Measurements from ENCODE around the gene PDCD2. TPM values are rescaled to one million over a fixed set of nuclear protein-coding genes. Genes with fewer than 3 reads are reported as not detected.

The PDCD2 gene
- total RNA-seq, 1 donor from 2014 or later = 66.3 TPM

DNA sequence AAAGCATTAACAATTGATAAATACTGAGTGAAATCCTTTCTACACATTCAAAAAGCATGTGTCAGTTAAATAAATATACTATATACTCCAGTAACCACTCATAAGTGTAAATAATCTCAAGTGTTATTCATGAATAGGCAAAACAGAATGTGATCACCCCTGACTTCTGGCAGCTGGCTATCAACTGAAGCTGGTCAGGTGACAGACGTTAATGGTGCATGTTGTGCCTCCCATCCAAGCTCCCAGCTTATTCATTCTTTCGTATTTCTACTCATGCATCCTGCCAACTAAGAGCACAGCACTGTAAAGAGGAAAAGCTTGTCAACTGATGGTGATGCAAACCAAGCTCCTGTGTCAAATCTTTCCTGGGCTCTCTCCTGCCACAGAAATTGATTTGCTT, 39.0 kb downstream of the PDCD2 start:
- Histone ChIP-seq H3K27me3 (no peaks in the 10 kb centered on the region), H3K4me1 (peaks cover 13% of the 10 kb centered on the region), H3K27ac (no peak overlapping the region), H3K9me3 (no peaks in the 10 kb centered on the region), H3K4me3 (no peak overlapping the region), H3K36me3 (peaks cover 0 to 54% of the 10 kb centered on the region in 2 donors)
- TF ChIP-seq POLR2AphosphoS5 (IDR thresholded peaks at IDR 0.05; ENCODE audit: insufficient read depth in 1 of 2, low read depth in 1 of 2) = no peak
- TF ChIP-seq POLR2A (IDR thresholded peaks at IDR 0.05) = no peak
- TF ChIP-seq, protein P1, sequence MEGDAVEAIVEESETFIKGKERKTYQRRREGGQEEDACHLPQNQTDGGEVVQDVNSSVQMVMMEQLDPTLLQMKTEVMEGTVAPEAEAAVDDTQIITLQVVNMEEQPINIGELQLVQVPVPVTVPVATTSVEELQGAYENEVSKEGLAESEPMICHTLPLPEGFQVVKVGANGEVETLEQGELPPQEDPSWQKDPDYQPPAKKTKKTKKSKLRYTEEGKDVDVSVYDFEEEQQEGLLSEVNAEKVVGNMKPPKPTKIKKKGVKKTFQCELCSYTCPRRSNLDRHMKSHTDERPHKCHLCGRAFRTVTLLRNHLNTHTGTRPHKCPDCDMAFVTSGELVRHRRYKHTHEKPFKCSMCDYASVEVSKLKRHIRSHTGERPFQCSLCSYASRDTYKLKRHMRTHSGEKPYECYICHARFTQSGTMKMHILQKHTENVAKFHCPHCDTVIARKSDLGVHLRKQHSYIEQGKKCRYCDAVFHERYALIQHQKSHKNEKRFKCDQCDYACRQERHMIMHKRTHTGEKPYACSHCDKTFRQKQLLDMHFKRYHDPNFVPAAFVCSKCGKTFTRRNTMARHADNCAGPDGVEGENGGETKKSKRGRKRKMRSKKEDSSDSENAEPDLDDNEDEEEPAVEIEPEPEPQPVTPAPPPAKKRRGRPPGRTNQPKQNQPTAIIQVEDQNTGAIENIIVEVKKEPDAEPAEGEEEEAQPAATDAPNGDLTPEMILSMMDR (IDR thresholded peaks at IDR 0.05) = no peak
- intact Hi-C loops (cut with DNase I) = no loop called here
- DNase-seq (ENCODE audit: extremely low spot score in 2 of 2) = no peak

DNA sequence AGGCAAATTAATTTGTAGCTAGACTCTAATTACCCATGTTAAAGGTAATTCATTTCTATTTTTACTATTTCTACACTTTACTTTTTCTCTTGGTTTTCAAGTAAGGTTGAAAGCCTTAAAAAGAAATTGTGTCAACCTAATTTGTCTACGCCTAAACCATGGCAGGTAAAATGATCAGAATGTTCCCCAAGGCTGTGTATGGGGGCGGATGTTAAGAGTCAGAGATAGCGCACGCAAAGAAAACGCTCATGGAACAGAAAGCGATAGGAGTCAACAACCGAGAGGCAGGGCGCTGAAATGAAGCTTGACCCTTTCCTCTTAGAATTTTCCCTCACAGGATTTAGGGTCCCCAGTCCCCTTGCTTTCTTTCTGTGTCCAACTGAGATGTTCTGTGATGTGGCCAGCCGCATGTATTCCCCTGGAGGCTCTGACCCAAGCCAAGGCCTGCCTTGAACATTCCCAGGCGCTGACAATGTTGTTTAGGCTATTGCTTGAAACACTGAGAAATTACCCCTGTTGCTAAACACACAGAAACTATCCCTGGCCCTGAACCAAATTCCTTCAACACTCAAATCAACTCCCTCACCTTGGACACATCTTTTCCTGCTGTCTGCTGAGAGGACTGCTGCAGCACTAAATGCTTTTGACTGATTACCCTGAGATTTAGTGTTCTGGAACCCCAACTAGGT, 42.3 kb downstream of the PDCD2 start:
- H3K27ac ChIP-seq = no peak overlapping the region
- no peaks in the 10 kb centered on the region for H3K27me3 ChIP-seq
- no peaks in the 10 kb centered on the region for H3K9me3 ChIP-seq
- no peak for DNase-seq (ENCODE audit: extremely low spot score in 2 of 2)
- TF ChIP-seq POLR2A (IDR thresholded peaks at IDR 0.05) (no peak), POLR2AphosphoS5 (IDR thresholded peaks at IDR 0.05; ENCODE audit: insufficient read depth in 1 of 2, low read depth in 1 of 2) (no peak)
- TF ChIP-seq, protein P1 (IDR thresholded peaks at IDR 0.05) = no peak
- H3K4me3 ChIP-seq = no peak overlapping the region
- peaks cover 0 to 81% of the 10 kb centered on the region in 2 donors for H3K36me3 ChIP-seq
- H3K4me1 ChIP-seq = no peaks in the 10 kb centered on the region
- intact Hi-C loops (cut with DNase I) = no loop called here

DNA sequence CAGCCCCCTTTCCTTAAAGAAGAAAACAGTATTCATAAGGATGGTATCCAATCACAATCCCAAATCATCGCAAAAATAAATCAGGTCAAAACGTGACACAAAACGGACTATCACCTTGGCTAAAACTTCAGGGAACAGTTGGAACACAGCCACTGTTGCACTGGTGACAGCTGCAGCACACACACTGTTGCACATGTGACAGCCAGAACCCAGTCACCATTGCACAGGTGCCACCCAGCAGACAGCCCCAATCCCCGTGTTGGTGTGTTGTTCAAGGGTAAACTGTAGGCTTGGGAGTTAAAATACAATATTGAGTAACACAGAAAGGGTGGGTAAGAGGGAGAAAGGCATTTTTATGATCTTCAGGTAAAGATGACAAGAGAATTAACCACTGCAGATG, 47.1 kb downstream of the PDCD2 start:
- Histone ChIP-seq H3K36me3 (peaks cover 0 to 73% of the 10 kb centered on the region in 2 donors), H3K27me3 (no peaks in the 10 kb centered on the region), H3K9me3 (no peaks in the 10 kb centered on the region), H3K27ac (no peak overlapping the region), H3K4me3 (no peak overlapping the region), H3K4me1 (no peaks in the 10 kb centered on the region)
- no peak for DNase-seq (ENCODE audit: extremely low spot score in 2 of 2)
- TF ChIP-seq POLR2AphosphoS5 (IDR thresholded peaks at IDR 0.05; ENCODE audit: insufficient read depth in 1 of 2, low read depth in 1 of 2) = no peak
- TF ChIP-seq, protein P1 (IDR thresholded peaks at IDR 0.05) = no peak
- no peak for TF ChIP-seq POLR2A (IDR thresholded peaks at IDR 0.05)
- intact Hi-C loops (cut with DNase I) = no loop called here

DNA sequence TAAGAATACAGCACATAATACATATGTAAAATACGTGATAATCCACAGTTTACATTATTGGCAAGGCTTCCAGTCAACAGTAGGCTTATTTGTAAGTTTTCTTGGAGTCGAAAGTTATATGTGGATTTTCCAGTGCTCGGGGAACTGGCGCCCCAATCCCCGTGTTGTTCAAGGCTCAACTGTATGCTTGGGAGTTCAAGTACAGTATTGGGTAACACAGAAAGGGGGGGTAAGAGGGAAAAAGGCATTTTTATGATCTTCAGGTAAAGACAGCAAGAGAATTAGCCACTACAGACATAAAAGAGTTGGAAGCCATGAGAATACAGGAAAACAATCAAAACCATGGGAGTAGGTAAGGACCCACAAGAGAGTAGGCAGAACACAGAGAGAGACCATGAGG, 47.8 kb downstream of the PDCD2 start:
- Histone ChIP-seq H3K36me3 (peaks cover 0 to 70% of the 10 kb centered on the region in 2 donors), H3K27me3 (no peaks in the 10 kb centered on the region), H3K27ac (no peak overlapping the region), H3K4me1 (no peaks in the 10 kb centered on the region), H3K9me3 (no peaks in the 10 kb centered on the region), H3K4me3 (no peak overlapping the region)
- TF ChIP-seq, protein P1 (IDR thresholded peaks at IDR 0.05) = no peak
- TF ChIP-seq POLR2AphosphoS5 (IDR thresholded peaks at IDR 0.05; ENCODE audit: insufficient read depth in 1 of 2, low read depth in 1 of 2) (no peak), POLR2A (IDR thresholded peaks at IDR 0.05) (no peak)
- no peak for DNase-seq (ENCODE audit: extremely low spot score in 2 of 2)
- intact Hi-C loops (cut with DNase I) = no loop called here

DNA sequence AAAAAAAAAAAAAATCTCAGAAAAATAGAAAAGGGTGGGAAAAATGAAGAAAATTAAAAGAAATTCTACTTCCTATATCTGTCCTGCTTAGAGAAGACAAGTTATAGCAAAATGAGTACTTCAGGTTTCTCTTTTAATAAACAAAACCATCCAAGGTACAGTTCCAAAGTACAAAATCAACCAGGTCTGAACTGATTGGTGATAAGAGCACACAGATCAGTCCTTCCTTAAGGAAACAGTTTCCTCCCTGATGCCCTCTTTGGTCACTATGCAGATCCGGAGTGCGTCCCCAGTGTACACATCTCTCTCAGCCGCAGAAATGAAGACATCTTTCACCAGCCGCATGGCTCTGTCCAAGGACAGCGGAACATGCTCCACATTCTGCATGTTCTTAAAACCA, 49.4 kb downstream of the PDCD2 start:
- Histone ChIP-seq H3K4me1 (no peaks in the 10 kb centered on the region), H3K27ac (no peak overlapping the region), H3K4me3 (no peak overlapping the region), H3K36me3 (peaks cover 0 to 66% of the 10 kb centered on the region in 2 donors), H3K27me3 (no peaks in the 10 kb centered on the region), H3K9me3 (no peaks in the 10 kb centered on the region)
- intact Hi-C loops (cut with DNase I) = no loop called here
- TF ChIP-seq, protein P1 (IDR thresholded peaks at IDR 0.05) = no peak
- TF ChIP-seq POLR2A (IDR thresholded peaks at IDR 0.05) (no peak), POLR2AphosphoS5 (IDR thresholded peaks at IDR 0.05; ENCODE audit: insufficient read depth in 1 of 2, low read depth in 1 of 2) (no peak)
- DNase-seq (ENCODE audit: extremely low spot score in 2 of 2) = no peak
